ENCODE measurements around the gene AMBRA1.

AMBRA1 gene

GRCh38 chr11:46529095-46529905 lies 64.5 kb downstream of the AMBRA1 start:
- DNase-seq, result peak; percentile 84

- DNase-seq, result no peak
Measured at GRCh38 chr11:46528445-46529094, 65.3 kb downstream of the AMBRA1 start.

GRCh38 chr11:46527591-46528130 lies 66.2 kb downstream of the AMBRA1 start:
- peak; percentile 39 for DNase-seq

GRCh38 chr11:46526216-46527215 lies 67.3 kb downstream of the AMBRA1 start:
- DNase-seq, result peak; percentile 51

- DNase-seq, result no peak
Measured at GRCh38 chr11:46524201-46524770, 69.5 kb downstream of the AMBRA1 start.

- DNase-seq, result no peak
Measured at GRCh38 chr11:46523290-46523689, 70.5 kb downstream of the AMBRA1 start.

GRCh38 chr11:46522682-46523281 lies 71.0 kb downstream of the AMBRA1 start:
- no peak for DNase-seq

GRCh38 chr11:46521961-46522681 lies 71.7 kb downstream of the AMBRA1 start:
- DNase-seq, result peak; percentile 35

GRCh38 chr11:46520971-46521745 lies 72.7 kb downstream of the AMBRA1 start:
- DNase-seq, result no peak

- no peak for DNase-seq
Measured at GRCh38 chr11:46519351-46519750, 74.5 kb downstream of the AMBRA1 start.

GRCh38 chr11:46518928-46519327 lies 74.9 kb downstream of the AMBRA1 start:
- DNase-seq, result peak; percentile 48

GRCh38 chr11:46514370-46514769 lies 79.5 kb downstream of the AMBRA1 start:
- DNase-seq, result no peak

- DNase-seq, result no peak
Measured at GRCh38 chr11:46513934-46514342, 79.9 kb downstream of the AMBRA1 start.

GRCh38 chr11:46512261-46512881 lies 81.5 kb downstream of the AMBRA1 start:
- no peak for DNase-seq

- no peak for DNase-seq
Measured at GRCh38 chr11:46511342-46511741, 82.5 kb downstream of the AMBRA1 start.

- peak; percentile 57 for DNase-seq
Measured at GRCh38 chr11:46508360-46508759, 85.5 kb downstream of the AMBRA1 start.

GRCh38 chr11:46506483-46506791 lies 87.4 kb downstream of the AMBRA1 start:
- DNase-seq, result no peak

GRCh38 chr11:46505741-46506482 lies 87.9 kb downstream of the AMBRA1 start:
- no peak for DNase-seq

GRCh38 chr11:46504817-46505613 lies 88.8 kb downstream of the AMBRA1 start:
- no peak for DNase-seq
